Panc1 (cell line): ENCODE measurements around the gene PHF21A. TPM values are rescaled to one million over a fixed set of nuclear protein-coding genes. Genes with fewer than 3 reads are reported as not detected.

Source experiments
- ATAC-seq: fragments of 200-7000 bp; cut with Tn5 transposase; 2 replicates; pipeline ENCODE4 v1.9.1; 2020; ENCODE audit warnings: mild to moderate bottlenecking, moderate library complexity
- BruUV-seq: library from RNA; stranded (reverse); fragments of 400-500 nt; replicated peaks from 2 replicates; lab custom pipeline; 2021; lab: Mats Ljungman, UMichigan
- CTCF ChIA-PET: fragments of 300-600 bp; sonication (Branson Sonifier 250); formaldehyde crosslinking; loops from one replicate; lab custom pipeline; 2022; ENCODE audit warnings: antibody characterized with exemption; lab: Charles Lee
- POLR2A ChIA-PET: fragments of 300-600 bp; sonication (Branson Sonifier 250); formaldehyde crosslinking; loops from one replicate; lab custom pipeline; 2022; ENCODE audit warnings: antibody characterized with exemption; lab: Charles Lee
- DNase-seq: peaks from one replicate; pipeline ENCODE4 v3.0.0-alpha.2; 2010; ENCODE audit warnings: low read depth, low spot score
- H3K27ac ChIP-seq: 2 replicates; pipeline ENCODE4 v1.5.1; 2011; ENCODE audit warnings: mild to moderate bottlenecking, low read length, inconsistent platforms
- H3K27me3 ChIP-seq: fragments of 200-500 bp; sonication (Bioruptor generic); 2 replicates; pipeline ENCODE4 v1.6.0; 2014; ENCODE audit warnings: low read length, inconsistent platforms; ENCODE audit not compliant: control insufficient read depth, insufficient read depth
- H3K36me3 ChIP-seq: fragments of 200-500 bp; sonication (Bioruptor generic); 2 replicates; pipeline ENCODE4 v1.5.1; 2014; ENCODE audit warnings: inconsistent platforms, mild to moderate bottlenecking, low read length, moderate library complexity; ENCODE audit not compliant: control insufficient read depth, insufficient read depth
- H3K4me1 ChIP-seq: 2 replicates; pipeline ENCODE4 v1.5.1; 2011; ENCODE audit warnings: inconsistent platforms, mild to moderate bottlenecking, low read length, moderate library complexity; ENCODE audit not compliant: control insufficient read depth, insufficient read depth
- H3K4me3 ChIP-seq, 2 experiments: 2 replicates each; pipeline ENCODE4 v1.5.1; 2011 to 2012; ENCODE audit warnings: low read depth in 2 of 2, low read length in 2 of 2, mild to moderate bottlenecking in 2 of 2, inconsistent platforms in 1 of 2, moderate library complexity in 1 of 2
- H3K9me3 ChIP-seq: fragments of 200-500 bp; sonication (Bioruptor generic); 2 replicates; pipeline ENCODE4 v1.5.1; 2014; ENCODE audit warnings: low read depth, mild to moderate bottlenecking, inconsistent platforms, low read length, moderate library complexity; ENCODE audit not compliant: control insufficient read depth, insufficient read depth
- CTCF ChIP-seq: fragments of 450-650 bp; IDR thresholded peaks from 2 replicates; pipeline ENCODE4 v1.5.1; 2017; ENCODE audit warnings: mild to moderate bottlenecking
- POLR2AphosphoS5 ChIP-seq: IDR thresholded peaks from 2 replicates; pipeline ENCODE4 v1.6.1; 2012; ENCODE audit warnings: mild to moderate bottlenecking, low read depth, low read length, moderate library complexity
- REST ChIP-seq, 2 experiments: IDR thresholded peaks; 2 replicates each; pipeline ENCODE4 v1.6.1; 2011 to 2012; ENCODE audit warnings: low read depth in 2 of 2, control low read depth in 1 of 2, low read length in 1 of 2, mild to moderate bottlenecking in 1 of 2, moderate library complexity in 1 of 2; ENCODE audit not compliant: insufficient read depth in 1 of 2
- SIN3A ChIP-seq: IDR thresholded peaks from 2 replicates; pipeline ENCODE4 v1.6.1; 2012; ENCODE audit warnings: low read depth, mild to moderate bottlenecking, low read length, moderate library complexity, borderline replicate concordance; ENCODE audit not compliant: insufficient read depth
- TCF7L2 ChIP-seq: IDR thresholded peaks from 2 replicates; pipeline ENCODE4 v1.6.1; 2011; ENCODE audit warnings: mild to moderate bottlenecking, low read depth, low read length, inconsistent platforms
- in situ Hi-C: cut with HindIII; loops from 2 replicates; pipeline ENCODE4 v1.10.0; 2016; ENCODE audit warnings: low sequenced_read_pairs, low pct_unique_long_range_greater_than_20kb
- intact Hi-C: fragments of 100-400 bp; cut with micrococcal nuclease; formaldehyde crosslinking; loops from one replicate; pipeline ENCODE4 v1.10.0; 2022; ENCODE audit not compliant: unreplicated experiment
- total RNA-seq: library from RNA; stranded (reverse); gene quantifications from one replicate; pipeline ENCODE4 v1.2.1, GENCODE V29; 2021; ENCODE audit not compliant: unreplicated experiment

The PHF21A gene
- total RNA-seq, 1 experiment from 2014 or later = 45.7 TPM

- ATAC-seq (no peak), DNase-seq (no peak)
- intact Hi-C loops (no loop called here), in situ Hi-C loops (no loop called here)
- no TSS peak for BruUV-seq
- ChIA-PET CTCF (no interaction called here), POLR2A (interaction anchor here (0.6 to 0.7 kb wide), 2 partner anchors 174 to 1618 kb away, joined by 6 read pairs; no protein-coding TSS in a partner anchor)
- Histone ChIP-seq H3K9me3 (no peaks in the 10 kb centered on the region), H3K27me3 (no peaks in the 10 kb centered on the region), H3K4me3 (no peak overlapping the region), H3K36me3 (peaks cover 14% of the 10 kb centered on the region), H3K27ac (no peak overlapping the region), H3K4me1 (no peaks in the 10 kb centered on the region)
- TF ChIP-seq TCF7L2 = no peak
- no peak for TF ChIP-seq REST (IDR thresholded peaks at IDR 0.05; ENCODE audit: insufficient read depth in 1 of 2, low read depth in 2 of 2, low read length in 1 of 2)
- TF ChIP-seq SIN3A = no peak
- no peak for TF ChIP-seq CTCF
Measured at GRCh38 chr11:45933846-45934579, 187.2 kb downstream of the PHF21A start.

GRCh38 chr11:45933131-45933831 is 188.0 kb downstream of the PHF21A start:
- no peaks in the 10 kb centered on the region for H3K4me1 ChIP-seq
- peaks cover 12% of the 10 kb centered on the region for H3K36me3 ChIP-seq
- ATAC-seq = no peak
- DNase-seq = no peak
- H3K27ac ChIP-seq = no peak overlapping the region
- intact Hi-C loops = no loop called here
- TF ChIP-seq SIN3A (no peak), CTCF (no peak), POLR2AphosphoS5 (no peak), REST (IDR thresholded peaks at IDR 0.05; ENCODE audit: insufficient read depth in 1 of 2, low read depth in 2 of 2, low read length in 1 of 2) (no peak), TCF7L2 (no peak)
- ChIA-PET POLR2A (no interaction called here), CTCF (no interaction called here)
- in situ Hi-C loops = no loop called here
- H3K9me3 ChIP-seq = no peaks in the 10 kb centered on the region
- H3K4me3 ChIP-seq = no peak overlapping the region
- H3K27me3 ChIP-seq = no peaks in the 10 kb centered on the region
- BruUV-seq = TSS peak; percentile 65
